ENCODE measurements around the gene UBAC1.
"Not testable (repeated sequence)": the region's sequence is repeated elsewhere in the genome, so short reads cannot be mapped to it uniquely, and the experiment has no call there.

The UBAC1 gene

DNA sequence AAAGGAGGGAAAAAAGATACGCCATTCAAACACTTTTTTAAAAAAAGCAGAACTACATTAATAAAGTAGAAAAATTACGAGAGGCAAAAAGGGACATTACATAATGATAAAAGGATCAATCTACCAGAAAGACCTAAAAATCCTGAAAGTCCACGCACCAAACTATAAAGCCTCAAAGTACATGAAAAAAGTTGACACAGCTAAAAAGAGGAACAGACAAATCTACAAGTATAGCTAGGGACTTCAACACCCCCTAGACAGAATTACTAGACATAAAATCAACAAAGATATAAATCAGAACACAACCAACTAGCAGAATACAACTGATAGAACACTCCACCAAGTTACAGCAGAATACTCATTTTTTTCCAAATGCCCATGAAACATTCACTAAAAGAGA is 65.0 kb downstream of the UBAC1 start:
- TF ChIP-seq, protein P1, sequence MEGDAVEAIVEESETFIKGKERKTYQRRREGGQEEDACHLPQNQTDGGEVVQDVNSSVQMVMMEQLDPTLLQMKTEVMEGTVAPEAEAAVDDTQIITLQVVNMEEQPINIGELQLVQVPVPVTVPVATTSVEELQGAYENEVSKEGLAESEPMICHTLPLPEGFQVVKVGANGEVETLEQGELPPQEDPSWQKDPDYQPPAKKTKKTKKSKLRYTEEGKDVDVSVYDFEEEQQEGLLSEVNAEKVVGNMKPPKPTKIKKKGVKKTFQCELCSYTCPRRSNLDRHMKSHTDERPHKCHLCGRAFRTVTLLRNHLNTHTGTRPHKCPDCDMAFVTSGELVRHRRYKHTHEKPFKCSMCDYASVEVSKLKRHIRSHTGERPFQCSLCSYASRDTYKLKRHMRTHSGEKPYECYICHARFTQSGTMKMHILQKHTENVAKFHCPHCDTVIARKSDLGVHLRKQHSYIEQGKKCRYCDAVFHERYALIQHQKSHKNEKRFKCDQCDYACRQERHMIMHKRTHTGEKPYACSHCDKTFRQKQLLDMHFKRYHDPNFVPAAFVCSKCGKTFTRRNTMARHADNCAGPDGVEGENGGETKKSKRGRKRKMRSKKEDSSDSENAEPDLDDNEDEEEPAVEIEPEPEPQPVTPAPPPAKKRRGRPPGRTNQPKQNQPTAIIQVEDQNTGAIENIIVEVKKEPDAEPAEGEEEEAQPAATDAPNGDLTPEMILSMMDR (IDR thresholded peaks at IDR 0.05; ENCODE audit: control insufficient read depth, extremely low read depth, insufficient read depth): no peak
- DNase-seq (ENCODE audit: low read depth): no peak
- H3K4me3 ChIP-seq (ENCODE audit: low read depth, low read length): no peak overlapping the region

DNA sequence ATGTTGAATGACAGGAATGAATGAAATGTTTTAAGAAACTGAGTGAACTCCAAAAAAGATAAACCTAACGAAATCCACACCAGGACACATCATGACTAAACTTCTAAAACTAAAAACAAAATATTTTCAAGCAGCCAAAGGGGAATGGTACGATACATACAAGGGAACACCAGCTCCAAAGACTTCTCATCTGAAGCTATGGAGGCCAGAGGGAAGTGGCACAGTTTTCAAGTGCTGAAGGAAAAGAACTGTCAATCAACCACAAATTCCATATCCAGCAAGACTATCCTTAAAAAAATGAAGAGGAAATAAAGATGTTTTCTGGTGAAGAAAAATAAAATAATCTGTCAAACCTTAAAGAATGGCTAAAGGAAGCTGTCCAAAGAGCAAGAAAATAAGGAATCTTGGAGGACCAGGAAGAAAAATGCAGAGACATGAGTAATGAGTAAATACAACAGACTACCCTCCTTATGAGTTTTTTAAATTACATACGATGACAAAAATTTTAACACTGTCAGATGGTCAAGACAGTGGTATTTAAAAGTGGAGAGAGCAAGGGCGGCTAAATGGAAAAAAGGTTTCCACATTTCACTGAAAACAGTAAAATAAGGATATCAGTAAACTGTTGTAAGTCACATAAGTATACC is 65.8 kb downstream of the UBAC1 start:
- TF ChIP-seq, protein P1 (IDR thresholded peaks at IDR 0.05; ENCODE audit: control insufficient read depth, extremely low read depth, insufficient read depth): no peak
- no peak overlapping the region for H3K4me3 ChIP-seq (ENCODE audit: low read depth, low read length)
- DNase-seq (ENCODE audit: low read depth): no peak

DNA sequence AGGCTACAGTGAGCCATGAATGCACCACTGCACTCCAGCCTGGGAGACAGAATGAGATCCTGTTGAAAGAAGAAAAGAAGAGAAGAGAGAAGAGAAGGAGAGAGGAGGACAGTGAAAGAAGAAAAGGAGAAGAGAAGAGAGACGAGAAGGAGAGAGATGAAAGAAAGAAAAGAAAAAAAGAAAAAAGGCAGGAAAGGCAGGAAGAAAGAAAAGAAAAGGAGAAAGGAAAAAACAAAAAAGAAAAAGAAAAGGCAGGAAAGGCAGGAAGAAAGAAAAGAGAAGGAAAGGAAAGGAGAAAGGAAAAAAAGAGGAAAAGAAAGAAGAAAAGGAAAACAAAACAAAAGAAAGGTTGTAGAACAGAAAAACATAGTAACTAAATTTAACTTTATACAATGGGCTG is 68.1 kb downstream of the UBAC1 start:
- TF ChIP-seq, protein P1 (IDR thresholded peaks at IDR 0.05; ENCODE audit: control insufficient read depth, extremely low read depth, insufficient read depth): no peak
- DNase-seq (ENCODE audit: low read depth): no peak
- no peak overlapping the region for H3K4me3 ChIP-seq (ENCODE audit: low read depth, low read length)

DNA sequence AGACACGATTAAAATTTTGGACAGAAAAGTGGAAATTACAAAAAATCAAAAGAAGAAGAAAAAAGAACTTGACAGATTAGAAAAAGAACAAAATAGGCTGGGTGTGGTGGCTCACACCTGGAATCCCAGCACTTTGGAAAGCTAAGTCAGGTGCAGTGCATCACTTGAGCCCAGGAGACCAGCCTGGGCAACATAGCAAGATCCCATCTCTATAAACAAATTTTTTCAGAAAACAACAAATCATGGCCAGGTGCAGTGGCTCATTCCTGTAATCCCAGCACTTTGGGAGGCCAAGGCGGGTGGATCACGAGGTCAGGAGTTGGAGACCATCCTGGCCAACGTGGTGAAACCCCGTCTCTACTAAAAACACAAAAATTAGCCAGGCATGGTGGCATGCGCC is 68.8 kb downstream of the UBAC1 start:
- not testable (repeated sequence) for DNase-seq (ENCODE audit: low read depth)

DNA sequence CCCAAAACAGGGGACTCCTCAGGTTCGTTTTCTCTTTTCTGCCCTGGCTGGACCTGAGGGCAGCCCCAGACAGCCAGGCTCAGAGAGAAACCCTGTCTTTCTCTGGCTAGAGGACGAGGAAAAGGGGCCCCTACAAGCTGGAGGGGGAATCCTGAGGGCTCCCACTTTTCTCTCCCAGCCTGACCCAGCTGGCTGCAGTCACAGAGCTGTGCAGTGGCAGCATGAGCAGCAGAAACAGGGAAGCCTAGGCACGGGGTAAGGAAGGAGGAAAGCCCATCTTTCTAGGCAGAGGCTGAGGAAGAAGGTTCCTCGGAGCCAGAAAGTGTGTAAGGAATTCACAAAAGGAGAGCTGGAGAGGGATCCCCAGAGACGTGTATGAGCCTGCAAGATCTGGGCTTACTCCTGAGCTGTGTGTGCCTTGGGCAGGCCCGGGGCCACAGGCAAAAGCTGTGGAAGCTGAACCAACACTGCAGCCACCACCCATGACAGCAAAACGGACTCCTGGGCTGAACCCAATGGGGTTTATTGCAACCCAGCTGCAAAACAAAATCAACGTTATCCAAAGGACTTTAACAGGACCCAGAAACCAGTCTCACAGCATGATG is 70.0 kb downstream of the UBAC1 start:
- no peak for DNase-seq (ENCODE audit: low read depth)
- TF ChIP-seq, protein P1 (IDR thresholded peaks at IDR 0.05; ENCODE audit: control insufficient read depth, extremely low read depth, insufficient read depth): no peak

More for the DNA sequence above, 68.8 kb downstream of the UBAC1 start:
- H3K4me3 ChIP-seq (ENCODE audit: low read depth, low read length): not testable (repeated sequence)

DNA sequence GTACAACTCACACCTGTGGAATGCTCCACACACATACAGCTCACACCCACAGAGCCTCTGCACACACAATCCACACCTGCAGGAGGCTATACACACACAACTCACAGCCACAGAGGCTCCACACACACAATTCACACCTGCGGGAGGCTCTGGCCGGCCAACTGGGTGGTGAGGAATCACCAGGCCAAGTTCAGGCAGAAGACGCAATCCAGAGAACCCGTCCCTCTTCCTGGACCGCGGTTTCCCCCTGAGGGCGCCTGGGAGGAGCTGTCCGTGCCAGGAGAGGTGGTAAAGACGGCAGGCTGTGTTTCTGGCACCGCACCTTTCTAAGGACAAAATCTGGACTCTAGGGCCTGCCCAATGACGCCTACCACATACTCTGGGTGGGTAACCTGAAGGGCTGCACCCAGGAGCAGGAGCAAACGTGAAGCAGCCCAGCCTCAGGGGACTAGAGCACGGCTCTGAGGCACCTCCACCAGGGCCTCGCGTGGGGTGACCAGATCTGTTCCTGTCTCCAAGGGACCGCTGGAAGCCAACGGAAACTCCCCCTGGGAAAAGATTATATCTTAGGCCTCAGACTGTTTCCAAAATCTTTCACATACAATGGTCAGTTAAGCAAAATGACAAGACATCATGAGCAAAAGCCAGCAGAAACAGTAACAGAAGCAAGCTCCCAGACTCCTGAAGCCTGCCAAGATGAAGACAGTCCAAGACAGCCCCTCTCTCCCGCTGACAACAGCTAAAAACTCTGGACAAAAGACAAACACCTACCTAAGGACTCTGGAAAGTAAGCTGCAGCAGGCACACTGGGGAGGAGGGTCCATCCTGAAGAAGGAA is 70.8 kb downstream of the UBAC1 start:
- no peak for DNase-seq (ENCODE audit: low read depth)
- TF ChIP-seq, protein P1 (IDR thresholded peaks at IDR 0.05; ENCODE audit: control insufficient read depth, extremely low read depth, insufficient read depth): no peak
- H3K4me3 ChIP-seq (ENCODE audit: low read depth, low read length): no peak overlapping the region

More for the DNA sequence above, 70.0 kb downstream of the UBAC1 start:
- H3K4me3 ChIP-seq (ENCODE audit: low read depth, low read length): no peak overlapping the region

DNA sequence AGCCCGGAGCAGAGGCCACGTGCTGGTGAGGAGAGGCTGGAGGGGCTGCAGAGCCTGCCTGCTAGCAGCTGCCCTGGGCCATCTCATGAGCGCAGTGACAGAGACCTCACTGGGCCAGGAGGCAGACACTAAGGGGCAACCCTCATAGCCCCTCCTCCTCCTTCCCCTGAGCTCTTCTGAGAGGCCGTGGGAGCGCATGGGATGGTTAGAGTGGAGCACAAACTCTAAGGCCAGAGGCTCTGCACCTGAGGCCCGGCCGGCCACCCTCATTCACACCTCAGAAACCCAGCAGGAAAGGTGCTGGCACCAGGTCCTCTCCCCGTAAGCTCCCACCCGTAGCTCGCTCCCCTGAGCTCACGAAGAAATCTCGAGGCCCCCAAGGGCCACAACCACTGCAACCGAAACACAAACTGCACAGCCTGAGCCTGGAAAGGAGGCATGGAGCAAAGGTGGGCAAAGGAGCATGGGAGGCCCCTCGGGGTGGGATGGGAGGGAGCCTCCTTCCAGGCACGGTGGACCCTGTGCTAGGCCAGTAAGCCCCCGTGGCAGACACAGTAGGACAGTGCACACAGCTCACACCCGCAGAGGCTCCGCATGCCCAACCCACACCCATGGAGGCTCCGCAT is 71.5 kb downstream of the UBAC1 start:
- no peak overlapping the region for H3K4me3 ChIP-seq (ENCODE audit: low read depth, low read length)
- TF ChIP-seq, protein P1 (IDR thresholded peaks at IDR 0.05; ENCODE audit: control insufficient read depth, extremely low read depth, insufficient read depth): no peak
- no peak for DNase-seq (ENCODE audit: low read depth)

Data from LNCaP clone FGC (cell line).